ENCODE data around the gene AMMECR1. TPM values are rescaled to one million over a fixed set of nuclear protein-coding genes. Genes with fewer than 3 reads are reported as not detected.

AMMECR1 gene
- total and polyA plus RNA-seq, 2 of the 8 experiments (the other 6 are each of a cell fraction or from before 2014, with no cell fraction given): 10.2 to 21.2 TPM

DNA sequence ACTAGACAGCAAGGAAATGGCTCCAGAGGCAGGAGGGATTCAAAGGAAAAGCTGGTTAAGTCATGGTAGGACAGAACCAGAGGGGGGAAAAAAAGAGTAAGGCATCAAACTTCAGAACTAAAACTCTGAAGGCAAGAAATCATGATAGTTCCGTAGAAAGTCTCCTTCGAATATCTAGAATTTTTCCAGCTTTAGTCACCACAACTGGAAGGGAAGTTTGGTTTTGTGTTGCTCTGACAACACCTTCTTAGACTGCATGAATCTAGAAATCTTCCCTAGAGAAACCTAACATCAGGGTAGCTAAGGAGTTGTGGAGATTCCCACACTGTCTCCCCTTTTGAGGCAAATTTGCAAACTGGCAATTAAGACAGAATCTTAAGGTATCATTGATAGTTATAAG is 33.7 kb downstream of the AMMECR1 start:
- Histone ChIP-seq H2BK15ac (ENCODE audit: low read length) (no peak overlapping the region), H4K20me1 (replicated peaks in 1 of 2; ENCODE audit: control insufficient read depth in 1 of 2, insufficient read depth in 2 of 2, low read length in 2 of 2) (no peaks in the 10 kb centered on the region), H3K9me3 (ENCODE audit: insufficient read depth in 2 of 2, low read depth in 1 of 2, low read length in 1 of 2) (no peaks in the 10 kb centered on the region), H3K14ac (ENCODE audit: insufficient read length) (no peak overlapping the region), H3K4me1 (replicated peaks in 1 of 4; ENCODE audit: control insufficient read depth in 3 of 4, insufficient read depth in 4 of 4, low read length in 3 of 4) (no peaks in the 10 kb centered on the region), H3K79me1 (ENCODE audit: low read depth, low read length) (no peaks in the 10 kb centered on the region), H3K9ac (replicated peaks in 1 of 4; ENCODE audit: extremely low read depth in 1 of 4, low read depth in 3 of 4, low read length in 3 of 4) (no peak overlapping the region), H3K27ac (ENCODE audit: low read depth, low read length) (no peak overlapping the region), H2BK12ac (ENCODE audit: low read depth, low read length) (no peak overlapping the region), H3K23me2 (ENCODE audit: low read depth, low read length) (no peaks in the 10 kb centered on the region), H3K4me3 (ENCODE audit: extremely low read depth in 1 of 4, insufficient read depth in 2 of 4, low read depth in 3 of 4, low read length in 4 of 4) (no peak overlapping the region), H2BK20ac (ENCODE audit: low read length) (no peak overlapping the region), H4K91ac (replicated peaks; ENCODE audit: insufficient read length, low read length) (no peak overlapping the region), H3K4me2 (ENCODE audit: insufficient read depth in 1 of 2, low read depth in 2 of 2, low read length in 2 of 2) (no peak overlapping the region), H3K27me3 (replicated peaks in 1 of 4; ENCODE audit: control insufficient read depth in 3 of 4, extremely low read depth in 1 of 4, insufficient read depth in 3 of 4, low read length in 3 of 4) (no peaks in the 10 kb centered on the region), H3K36me3 (ENCODE audit: control insufficient read depth in 2 of 4, insufficient read depth in 4 of 4, low read length in 3 of 4) (no peaks in the 10 kb centered on the region), H2AFZ (ENCODE audit: low read length) (no peak overlapping the region), H3K18ac (ENCODE audit: extremely low read depth, low read length) (no peak overlapping the region), H2BK120ac (replicated peaks; ENCODE audit: low read depth, low read length) (no peak overlapping the region), H3K23ac (ENCODE audit: insufficient read length) (no peak overlapping the region), H3K4ac (replicated peaks; ENCODE audit: insufficient read length, low read depth, low read length) (no peak overlapping the region), H3K56ac (replicated peaks; ENCODE audit: insufficient read length, low read depth, low read length) (no peak overlapping the region), H2AK5ac (ENCODE audit: low read depth, low read length) (no peak overlapping the region), H3K79me2 (ENCODE audit: control insufficient read depth in 1 of 2, insufficient read depth in 2 of 2, low read length in 2 of 2) (peaks cover 0 to 29% of the 10 kb centered on the region in 2 experiments; a peak in 2 of 4 replicates), H4K8ac (ENCODE audit: extremely low read depth, insufficient read depth, low read length) (no peak overlapping the region), H4K5ac (ENCODE audit: insufficient read length, low read depth, low read length) (no peak overlapping the region), H2BK5ac (ENCODE audit: low read depth, low read length) (no peak overlapping the region)
- TF ChIP-seq HDAC2 (IDR thresholded peaks at IDR 0.05; ENCODE audit: borderline replicate concordance in 1 of 2, low read depth in 2 of 2, low read length in 2 of 2) (no peak), CEBPB (IDR thresholded peaks at IDR 0.05; ENCODE audit: low read depth, low read length) (no peak), JUN (IDR thresholded peaks at IDR 0.05; ENCODE audit: low read depth, low read length) (no peak), MAFK (IDR thresholded peaks at IDR 0.05; ENCODE audit: low read depth, low read length) (no peak), ZNF274 (IDR thresholded peaks at IDR 0.05; ENCODE audit: borderline replicate concordance, extremely low read depth, low read length) (no peak)
- CTCF ChIA-PET (ENCODE audit: partially characterized antibody): no interaction called here
- no peak for FAIRE-seq
- POLR2A ChIA-PET (ENCODE audit: partially characterized antibody): no interaction called here
- WGBS, 2 experiments (ENCODE audit: extremely low coverage in 1 of 2, insufficient coverage in 1 of 2, insufficient read length in 1 of 2, insufficient replicate concordance in 2 of 2, low coverage in 1 of 2, low lambda C conversion rate in 2 of 2, missing lambda C conversion rate in 1 of 2): 100% methylated on average over 2 of the region's 2 CpGs; no CpG with 5 or more reads in 1 of the 2 experiments
- no peak for DNase-seq (ENCODE audit: low read depth in 1 of 2, low spot score in 2 of 2)
